Testis (tissue), 3 donors: ENCODE data around the gene POLD2. TPM values are rescaled to one million over a fixed set of nuclear protein-coding genes. Genes with fewer than 3 reads are reported as not detected.
A peak's percentile ranks its signal among the peaks of the same experiment; 100 is the strongest.

Experiments used
- DNase-seq: peaks from one replicate; pipeline ENCODE4 v3.0.0-alpha.2; 2019
- H3K27ac ChIP-seq, 2 donors: fragments of 200-600 bp; sonication (generic); one replicate each; pipeline ENCODE4 v1.5.1; 2019
- H3K27me3 ChIP-seq: fragments of 200-600 bp; sonication (generic); one replicate; pipeline ENCODE4 v1.5.1; 2019
- H3K36me3 ChIP-seq: fragments of 200-600 bp; sonication (generic); one replicate; pipeline ENCODE4 v1.5.1; 2017; ENCODE audit warnings: low read depth; ENCODE audit errors: missing control alignments
- H3K4me1 ChIP-seq: fragments of 200-600 bp; sonication (generic); one replicate; pipeline ENCODE4 v1.5.1; 2019
- H3K4me3 ChIP-seq, 2 donors: fragments of 200-600 bp; sonication (generic); one replicate each; pipeline ENCODE4 v1.5.1; 2017 to 2019
- H3K9me3 ChIP-seq: fragments of 200-600 bp; sonication (generic); one replicate; pipeline ENCODE4 v1.5.1; 2017
- CTCF ChIP-seq, 3 experiments: fragments of 450-650 bp in 2 of 3; fragments of 200-600 bp in 1 of 3; sonication (generic) in 1 of 3; IDR thresholded peaks; one replicate each; pipeline ENCODE4 v1.5.1; 2016 to 2019; ENCODE audit warnings: antibody characterized with exemption in 3 of 3, mild to moderate bottlenecking in 2 of 3, moderate library complexity in 1 of 3
- POLR2A ChIP-seq: fragments of 450-650 bp; IDR thresholded peaks from one replicate; pipeline ENCODE4 v1.6.1; 2017; ENCODE audit warnings: antibody characterized with exemption, mild to moderate bottlenecking, moderate library complexity
- WGBS, 2 donors: methylation state at CpG; one replicate each; pipeline ENCODE4 v1.1.5; 2018; 5-methylcytosine and 5-hydroxymethylcytosine counted together
- intact Hi-C: fragments of 100-400 bp; cut with DNase I; formaldehyde crosslinking; loops from one replicate; pipeline ENCODE4 v1.15.1; 2023; ENCODE audit warnings: low total_unique reads
- polyA plus RNA-seq: library from polyadenylated mRNA; stranded (reverse); fragments of 350-450 nt; fragmentation: Illumina TruSeq; extraction: RNeasy Lipid Tissue Mini Kit (QIAGEN cat#74804); gene quantifications from one replicate; pipeline ENCODE4 v1.2.3, GENCODE V29; 2014; ENCODE audit warnings: low read depth, low replicate concordance; ENCODE audit not compliant: insufficient read depth
- total RNA-seq, 2 donors: library from RNA; depleted of rRNA; stranded (reverse); fragments of >200 nt; gene quantifications; one replicate each; pipeline ENCODE4 v1.2.3, GENCODE V29; 2016

The POLD2 gene
- total and polyA plus RNA-seq, 3 donors from 2014 or later: 59.4 to 117 (median 61.9) TPM

GRCh38 chr7:44077061-44077460, 46.3 kb downstream of the POLD2 start:
- 91 to 93% methylated on average over 9 of the region's 9 CpGs for WGBS, 2 donors
- intact Hi-C loops: no loop called here
- DNase-seq: no peak
- H3K9me3 ChIP-seq: no peaks in the 10 kb centered on the region
- H3K27ac ChIP-seq: no peak overlapping the region
- TF ChIP-seq CTCF (IDR thresholded peaks at IDR 0.05): no peak
- TF ChIP-seq POLR2A: no peak
- peaks cover 4% of the 10 kb centered on the region for H3K4me1 ChIP-seq
- H3K4me3 ChIP-seq: no peak overlapping the region
- H3K27me3 ChIP-seq: no peaks in the 10 kb centered on the region
- H3K36me3 ChIP-seq: no peaks in the 10 kb centered on the region

- 92 to 93% methylated on average over 4 to 20 of the region's 20 CpGs for WGBS, 2 donors
- H3K9me3 ChIP-seq: no peaks in the 10 kb centered on the region
- H3K36me3 ChIP-seq: no peaks in the 10 kb centered on the region
- no peak overlapping the region for H3K4me3 ChIP-seq
- no peak for DNase-seq
- H3K27ac ChIP-seq: no peak overlapping the region
- intact Hi-C loops: no loop called here
- no peak for TF ChIP-seq POLR2A
- H3K4me1 ChIP-seq: peaks cover 4% of the 10 kb centered on the region
- H3K27me3 ChIP-seq: no peaks in the 10 kb centered on the region
Observed at GRCh38 chr7:44076101-44076895, 47.0 kb downstream of the POLD2 start.

- Histone ChIP-seq H3K9me3 (no peaks in the 10 kb centered on the region), H3K36me3 (no peaks in the 10 kb centered on the region), H3K27me3 (no peaks in the 10 kb centered on the region), H3K4me1 (no peaks in the 10 kb centered on the region), H3K4me3 (no peak overlapping the region), H3K27ac (no peak overlapping the region)
- TF ChIP-seq POLR2A (no peak), CTCF (IDR thresholded peaks at IDR 0.05) (no peak)
- no peak for DNase-seq
- intact Hi-C loops: no loop called here
- WGBS, 2 donors: 87 to 90% methylated on average over 17 of the region's 17 CpGs
Observed at GRCh38 chr7:44075296-44076075, 47.9 kb downstream of the POLD2 start.

GRCh38 chr7:44074349-44074695, 49.0 kb downstream of the POLD2 start:
- intact Hi-C loops: no loop called here
- no peaks in the 10 kb centered on the region for H3K27me3 ChIP-seq
- no peaks in the 10 kb centered on the region for H3K9me3 ChIP-seq
- no peak for DNase-seq
- no peak for TF ChIP-seq CTCF (IDR thresholded peaks at IDR 0.05)
- no peak for TF ChIP-seq POLR2A
- 82 to 86% methylated on average over 2 to 13 of the region's 13 CpGs for WGBS, 2 donors
- no peaks in the 10 kb centered on the region for H3K36me3 ChIP-seq
- H3K27ac ChIP-seq: no peak overlapping the region
- no peak overlapping the region for H3K4me3 ChIP-seq
- no peaks in the 10 kb centered on the region for H3K4me1 ChIP-seq

GRCh38 chr7:44073664-44074348, 49.5 kb downstream of the POLD2 start:
- no peak overlapping the region for H3K4me3 ChIP-seq
- H3K36me3 ChIP-seq: no peaks in the 10 kb centered on the region
- no peaks in the 10 kb centered on the region for H3K9me3 ChIP-seq
- TF ChIP-seq POLR2A (no peak), CTCF (IDR thresholded peaks at IDR 0.05) (no peak)
- no peak overlapping the region for H3K27ac ChIP-seq
- WGBS, 2 donors: 75 to 88% methylated on average over 12 to 26 of the region's 26 CpGs
- DNase-seq: peak; percentile 52
- no peaks in the 10 kb centered on the region for H3K4me1 ChIP-seq
- intact Hi-C loops: no loop called here
- H3K27me3 ChIP-seq: no peaks in the 10 kb centered on the region
